Activated naive CD8-positive, alpha-beta T cell treated with anti-CD3 and anti-CD28 coated beads for 36 hours (primary cell): ENCODE measurements around the gene AGAP1. TPM values are rescaled to one million over a fixed set of nuclear protein-coding genes. Genes with fewer than 3 reads are reported as not detected.

Experiments
- DNase-seq: peaks from one replicate; pipeline ENCODE4 v3.0.0; 2021
- H3K27ac Mint-ChIP-seq: one replicate; pipeline ENCODE4 v1.8.0; 2022; ENCODE audit warnings: mild to moderate bottlenecking, moderate library complexity, mixed read lengths
- H3K27me3 Mint-ChIP-seq: one replicate; pipeline ENCODE4 v1.8.0; 2022; ENCODE audit warnings: mild to moderate bottlenecking, mixed read lengths
- H3K36me3 Mint-ChIP-seq: one replicate; pipeline ENCODE4 v1.8.0; 2021; ENCODE audit warnings: mild to moderate bottlenecking, mixed read lengths
- H3K4me1 Mint-ChIP-seq: one replicate; pipeline ENCODE4 v1.8.0; 2021; ENCODE audit warnings: mixed read lengths
- H3K4me3 Mint-ChIP-seq: one replicate; pipeline ENCODE4 v1.8.0; 2022; ENCODE audit warnings: mild to moderate bottlenecking, moderate library complexity, mixed read lengths
- H3K9me3 Mint-ChIP-seq: one replicate; pipeline ENCODE4 v1.8.0; 2022; ENCODE audit warnings: mixed read lengths
- total RNA-seq, 2 experiments: library from RNA; stranded (reverse); gene quantifications; one replicate each; pipeline ENCODE4 v1.2.3, GENCODE V29; 2021

AGAP1 gene
- total RNA-seq, 2 experiments from 2014 or later = 0.89 to 1.4 TPM

DNA sequence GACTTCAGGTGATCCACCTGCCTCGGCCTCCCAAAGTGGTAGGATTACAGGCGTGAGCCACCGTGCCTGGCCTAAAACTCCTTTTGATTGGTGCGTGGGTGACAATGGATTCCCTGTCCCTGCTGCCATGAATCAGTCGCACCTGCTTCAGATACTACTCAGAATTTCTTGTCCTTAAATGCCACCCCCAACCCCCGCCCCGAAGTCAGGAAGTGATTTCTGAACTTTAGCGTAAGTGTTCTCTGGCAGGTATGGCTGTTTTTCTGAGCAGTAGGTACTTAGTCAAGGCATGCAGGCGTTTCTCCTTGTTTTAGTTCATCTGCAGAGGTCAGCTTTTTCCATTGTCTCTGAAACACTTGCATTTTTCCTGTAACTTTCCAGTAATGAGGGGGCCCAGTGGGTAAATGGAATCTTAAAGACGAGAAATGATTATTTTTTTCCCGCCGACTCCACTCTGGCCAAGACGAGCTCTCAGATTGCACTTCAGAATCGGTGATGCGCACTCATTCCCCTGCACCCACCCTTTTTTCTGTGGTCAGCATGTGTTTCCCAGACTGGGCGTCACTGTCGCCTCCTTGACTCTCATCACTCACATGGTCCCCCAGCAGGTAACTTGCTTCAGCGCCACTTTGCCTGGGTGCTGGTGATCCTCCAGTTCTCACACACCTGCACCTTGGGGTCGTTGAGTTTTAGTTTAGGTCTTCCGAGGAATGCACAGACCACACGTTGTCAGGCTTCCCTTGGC, 494.6 kb downstream of the AGAP1 start:
- Mint-ChIP-seq H3K9me3 (peaks cover 6% of the 10 kb centered on the region), H3K36me3 (no peaks in the 10 kb centered on the region), H3K4me3 (no peak overlapping the region), H3K27ac (no peak overlapping the region), H3K4me1 (no peaks in the 10 kb centered on the region), H3K27me3 (peaks cover 9% of the 10 kb centered on the region)
- no peak for DNase-seq

DNA sequence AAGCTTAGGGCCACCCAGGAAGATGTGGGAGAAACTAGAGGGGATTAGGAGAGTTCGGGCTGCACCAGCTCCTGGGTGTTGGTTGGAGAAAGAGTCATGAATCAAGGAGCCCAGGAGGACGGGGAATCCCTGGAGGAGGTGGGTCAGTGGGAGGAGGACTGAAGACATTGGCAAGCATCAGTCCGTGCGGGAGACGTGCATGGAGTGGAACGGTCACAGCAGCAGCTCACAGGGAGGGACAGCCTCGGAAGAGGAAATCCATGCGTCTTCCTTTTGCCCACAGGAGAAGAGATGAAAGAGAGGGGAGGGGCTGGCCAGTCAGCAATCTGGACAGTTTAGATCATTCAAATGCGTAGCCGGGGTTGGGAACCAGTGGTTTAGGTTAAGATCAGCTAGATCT, 495.7 kb downstream of the AGAP1 start:
- Mint-ChIP-seq H3K4me3 (no peak overlapping the region), H3K9me3 (peaks cover 4% of the 10 kb centered on the region), H3K4me1 (no peaks in the 10 kb centered on the region), H3K36me3 (no peaks in the 10 kb centered on the region), H3K27ac (no peak overlapping the region), H3K27me3 (peaks cover 9% of the 10 kb centered on the region)
- DNase-seq = no peak

DNA sequence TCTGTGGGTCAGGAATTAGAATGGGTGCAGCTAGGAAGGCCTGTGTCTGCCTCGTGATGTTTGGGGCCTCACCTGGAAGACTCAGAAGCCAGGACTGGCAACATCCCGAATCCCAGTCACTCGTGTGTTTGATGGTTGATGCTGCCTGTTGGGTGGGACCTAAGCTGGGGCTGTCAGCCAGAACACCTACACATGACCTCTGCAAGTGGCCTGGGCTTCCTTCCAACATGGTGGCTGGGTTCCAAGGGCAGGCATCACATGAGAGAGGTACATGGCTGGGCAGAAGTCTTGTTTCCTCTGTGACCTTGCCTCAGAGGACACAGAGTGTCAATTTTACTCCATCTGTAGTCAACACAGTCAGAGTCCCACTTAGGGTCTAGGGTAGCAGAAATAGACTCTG, 496.5 kb downstream of the AGAP1 start:
- Mint-ChIP-seq H3K4me1 (no peaks in the 10 kb centered on the region), H3K4me3 (no peak overlapping the region), H3K27me3 (peaks cover 9% of the 10 kb centered on the region), H3K27ac (no peak overlapping the region), H3K9me3 (peaks cover 3% of the 10 kb centered on the region), H3K36me3 (no peaks in the 10 kb centered on the region)
- DNase-seq = no peak

DNA sequence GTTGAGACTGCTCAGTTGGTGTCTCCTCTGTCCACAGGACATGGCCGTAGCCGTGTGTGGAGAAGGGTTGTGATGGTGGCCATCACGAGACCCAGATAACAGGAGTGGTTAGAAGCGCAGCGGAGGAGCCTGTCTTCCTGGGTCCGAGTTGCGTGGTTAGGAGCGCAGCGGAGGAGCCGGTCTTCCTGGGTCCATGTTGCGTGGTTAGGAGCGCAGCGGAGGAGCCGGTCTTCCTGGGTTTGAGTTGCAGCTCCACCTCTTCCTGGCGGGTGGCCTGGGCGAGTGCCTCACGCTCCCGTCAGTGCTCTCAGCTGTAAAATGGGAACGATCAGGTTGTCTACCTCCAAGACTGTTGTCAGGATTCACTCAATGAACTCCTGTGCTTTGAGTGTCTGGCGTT, 498.2 kb downstream of the AGAP1 start:
- no peak overlapping the region for H3K27ac Mint-ChIP-seq
- peaks cover 3% of the 10 kb centered on the region for H3K9me3 Mint-ChIP-seq
- peaks cover 6% of the 10 kb centered on the region for H3K27me3 Mint-ChIP-seq
- H3K4me1 Mint-ChIP-seq = no peaks in the 10 kb centered on the region
- no peaks in the 10 kb centered on the region for H3K36me3 Mint-ChIP-seq
- no peak for DNase-seq
- H3K4me3 Mint-ChIP-seq = no peak overlapping the region

DNA sequence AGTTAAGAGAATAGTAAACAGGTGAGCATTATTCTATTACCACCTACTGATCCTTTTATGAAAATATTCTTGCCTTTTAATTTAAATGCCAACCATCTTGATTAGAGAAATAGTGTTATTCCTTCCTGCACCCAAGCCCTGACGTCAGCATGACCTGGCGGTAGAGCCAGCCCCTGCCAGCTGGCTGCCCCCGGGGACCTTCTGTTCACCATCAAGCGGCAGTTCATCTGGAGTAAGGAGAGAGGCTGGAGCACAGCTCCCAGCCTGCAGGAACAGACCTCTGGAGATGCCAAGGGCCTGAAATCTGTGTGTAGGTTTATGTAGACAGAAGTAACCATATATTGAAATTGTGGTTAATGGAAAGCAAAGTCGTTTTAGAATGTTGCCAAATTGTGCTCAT, 502.6 kb downstream of the AGAP1 start:
- Mint-ChIP-seq H3K27me3 (no peaks in the 10 kb centered on the region), H3K4me3 (no peak overlapping the region), H3K36me3 (no peaks in the 10 kb centered on the region)

DNA sequence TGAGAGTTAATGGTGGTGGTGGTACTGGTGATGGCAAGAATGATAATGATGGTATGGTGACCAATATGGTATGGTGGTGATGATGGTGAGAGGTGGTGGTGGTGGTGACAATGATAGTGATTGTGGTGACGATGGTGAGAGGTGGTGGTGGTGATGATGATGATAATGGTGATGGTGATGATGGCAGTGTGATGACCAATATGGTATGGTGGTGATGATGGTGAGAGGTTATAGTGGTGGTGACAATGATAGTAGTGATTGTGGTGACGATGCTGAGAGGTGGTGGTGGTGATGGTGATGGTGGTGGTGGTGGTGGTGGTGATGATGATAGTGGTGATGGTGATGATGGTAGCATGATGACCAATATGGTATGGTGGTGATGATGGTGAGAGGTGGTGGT, 505.2 kb downstream of the AGAP1 start:
- no peak for DNase-seq
- Mint-ChIP-seq H3K4me1 (no peaks in the 10 kb centered on the region), H3K4me3 (no peak overlapping the region), H3K9me3 (no peaks in the 10 kb centered on the region), H3K36me3 (no peaks in the 10 kb centered on the region), H3K27me3 (peaks cover 3% of the 10 kb centered on the region), H3K27ac (no peak overlapping the region)

More for the DNA sequence above, 502.6 kb downstream of the AGAP1 start:
- no peak for DNase-seq
- Mint-ChIP-seq H3K9me3 (no peaks in the 10 kb centered on the region), H3K4me1 (no peaks in the 10 kb centered on the region), H3K27ac (no peak overlapping the region)

DNA sequence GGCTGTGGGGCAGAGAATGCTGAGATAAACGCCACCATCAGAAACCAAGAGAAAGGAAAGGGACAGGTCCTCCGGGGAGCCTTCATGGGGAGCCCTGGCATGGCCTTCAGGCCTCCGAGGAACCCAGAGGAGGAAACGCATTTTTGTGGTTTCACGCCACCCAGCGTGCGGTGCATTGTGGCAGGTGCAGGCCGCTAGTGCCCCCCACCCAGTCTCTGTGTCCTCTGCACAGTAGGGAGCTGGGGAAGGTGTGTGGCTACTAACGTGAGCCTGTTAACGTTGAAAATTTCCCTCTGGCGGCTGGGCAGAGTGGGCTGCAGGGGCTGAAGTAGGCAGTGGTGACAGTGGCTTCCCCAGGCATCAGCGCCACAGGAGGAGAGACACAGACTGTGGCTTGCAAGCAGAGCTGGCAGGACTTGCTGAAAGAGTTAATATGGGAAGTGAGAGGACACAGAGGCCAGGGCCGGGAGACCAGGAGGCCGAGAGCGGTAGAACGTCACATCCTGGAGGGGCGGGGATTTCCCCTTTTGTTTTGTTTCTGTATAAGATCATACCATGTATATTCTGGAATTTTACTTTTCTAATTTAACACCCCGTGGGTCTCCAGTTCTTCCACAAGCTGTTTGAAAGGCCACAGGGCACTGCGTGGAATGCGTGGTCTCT, 507.5 kb downstream of the AGAP1 start:
- Mint-ChIP-seq H3K4me1 (no peaks in the 10 kb centered on the region), H3K9me3 (no peaks in the 10 kb centered on the region)

DNA sequence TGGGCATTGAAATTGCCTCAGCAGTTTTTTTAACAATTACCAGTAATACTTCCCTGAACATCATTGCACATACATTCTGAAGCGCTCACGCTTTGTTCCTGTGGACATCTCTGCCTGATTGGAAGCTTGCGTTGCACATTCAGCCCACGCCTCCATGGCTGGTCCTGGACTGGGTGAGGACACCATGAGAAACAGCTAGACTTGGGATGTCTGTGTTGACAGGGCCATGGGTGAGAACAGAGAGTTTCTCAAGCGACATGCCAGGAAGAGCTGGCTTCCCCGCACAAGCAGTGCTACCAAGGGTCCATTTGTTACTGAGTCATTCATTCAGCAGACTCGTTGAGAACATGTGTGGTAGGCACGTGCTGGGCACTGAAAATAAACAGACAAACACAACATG, 508.0 kb downstream of the AGAP1 start:
- no peaks in the 10 kb centered on the region for H3K4me1 Mint-ChIP-seq
- H3K4me3 Mint-ChIP-seq = no peak overlapping the region
- no peaks in the 10 kb centered on the region for H3K36me3 Mint-ChIP-seq
- no peak overlapping the region for H3K27ac Mint-ChIP-seq
- DNase-seq = no peak
- H3K9me3 Mint-ChIP-seq = no peaks in the 10 kb centered on the region
- H3K27me3 Mint-ChIP-seq = peaks cover 3% of the 10 kb centered on the region

More for the DNA sequence above, 507.5 kb downstream of the AGAP1 start:
- Mint-ChIP-seq H3K4me3 (no peak overlapping the region), H3K27ac (no peak overlapping the region), H3K36me3 (no peaks in the 10 kb centered on the region), H3K27me3 (peaks cover 3% of the 10 kb centered on the region)
- DNase-seq = no peak

DNA sequence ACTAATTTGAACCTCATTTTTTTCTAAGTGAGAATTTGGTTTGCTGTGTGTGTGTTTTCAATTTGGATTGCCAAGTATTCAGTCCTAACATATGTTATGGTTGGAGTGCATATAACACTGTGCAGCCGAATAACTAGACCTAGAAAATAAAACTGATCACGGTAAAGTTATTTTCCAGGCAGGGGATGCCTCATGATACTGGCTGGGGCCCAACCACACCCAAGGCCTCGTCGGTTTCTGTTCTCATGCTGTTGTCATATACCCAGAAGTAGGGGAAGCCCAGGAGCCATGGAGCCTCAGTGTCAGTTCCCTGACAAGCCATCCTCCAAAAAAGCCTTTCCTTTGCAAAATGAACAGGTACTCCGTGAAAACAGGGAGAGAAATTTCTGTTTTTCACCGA, 514.2 kb downstream of the AGAP1 start:
- H3K36me3 Mint-ChIP-seq = no peaks in the 10 kb centered on the region
- no peak overlapping the region for H3K4me3 Mint-ChIP-seq
- peaks cover 9% of the 10 kb centered on the region for H3K27me3 Mint-ChIP-seq
- H3K27ac Mint-ChIP-seq = no peak overlapping the region
- no peak for DNase-seq
- no peaks in the 10 kb centered on the region for H3K9me3 Mint-ChIP-seq
- no peaks in the 10 kb centered on the region for H3K4me1 Mint-ChIP-seq

DNA sequence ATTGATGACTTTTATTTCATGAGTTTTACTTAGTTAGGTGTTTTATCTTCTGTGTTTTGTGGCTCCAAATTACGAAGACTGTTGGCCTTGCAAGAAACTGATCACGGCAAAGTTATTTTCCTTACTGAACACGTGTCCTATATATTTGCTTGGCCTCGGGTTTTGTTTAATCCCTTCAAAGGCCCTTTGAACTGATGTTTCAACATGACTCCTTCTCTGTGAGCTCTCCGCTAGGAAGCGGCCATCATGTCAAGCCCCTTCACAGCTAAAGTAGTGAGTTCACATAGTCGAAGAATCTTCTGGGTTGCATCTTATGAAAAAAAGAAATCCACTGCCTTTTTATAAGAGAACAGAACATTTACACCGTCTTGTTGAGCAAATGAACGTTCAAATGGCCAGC, 515.0 kb downstream of the AGAP1 start:
- DNase-seq = no peak
- H3K4me3 Mint-ChIP-seq = no peak overlapping the region
- peaks cover 11% of the 10 kb centered on the region for H3K27me3 Mint-ChIP-seq
- H3K9me3 Mint-ChIP-seq = no peaks in the 10 kb centered on the region
- no peaks in the 10 kb centered on the region for H3K36me3 Mint-ChIP-seq
- H3K4me1 Mint-ChIP-seq = no peaks in the 10 kb centered on the region
- H3K27ac Mint-ChIP-seq = no peak overlapping the region

DNA sequence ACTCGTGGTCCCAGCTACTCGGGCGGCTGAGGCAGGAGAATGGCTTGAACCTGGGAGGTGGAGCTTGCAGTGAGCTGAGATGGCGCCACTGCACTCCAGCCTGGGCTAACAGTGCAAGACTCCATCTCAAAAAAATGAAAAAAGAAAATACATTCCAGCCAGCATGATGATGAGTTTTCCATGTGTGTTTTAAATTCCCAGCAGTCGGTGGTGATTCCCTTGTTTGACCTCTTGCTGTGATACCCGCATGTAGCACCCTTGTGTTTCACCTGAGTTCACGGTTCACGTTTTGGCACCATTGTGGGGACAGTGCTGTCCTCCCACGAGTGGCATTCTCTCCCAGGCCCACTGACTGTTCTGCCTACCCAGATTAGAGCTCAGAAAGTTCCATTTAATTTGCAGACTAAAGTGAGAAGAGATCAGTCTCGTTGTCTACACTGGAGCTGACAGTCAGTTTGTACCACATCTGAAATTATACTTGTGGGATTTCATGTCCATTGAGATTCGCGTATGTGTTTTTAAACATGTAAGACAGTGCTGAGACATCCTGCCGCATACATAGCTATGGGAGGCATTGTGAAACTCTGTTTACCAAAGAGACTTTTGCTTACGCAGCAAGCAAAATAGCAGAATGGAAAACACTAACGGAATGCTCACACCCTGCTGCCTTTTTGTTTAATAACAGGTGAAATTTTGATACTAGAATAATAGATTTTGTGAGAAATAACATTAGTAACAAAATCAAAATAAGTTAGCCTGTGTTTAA, 517.3 kb downstream of the AGAP1 start:
- no peaks in the 10 kb centered on the region for H3K9me3 Mint-ChIP-seq
- H3K27me3 Mint-ChIP-seq = peaks cover 19% of the 10 kb centered on the region
- H3K4me1 Mint-ChIP-seq = no peaks in the 10 kb centered on the region
- no peak overlapping the region for H3K27ac Mint-ChIP-seq
- no peaks in the 10 kb centered on the region for H3K36me3 Mint-ChIP-seq
- H3K4me3 Mint-ChIP-seq = no peak overlapping the region
- no peak for DNase-seq

DNA sequence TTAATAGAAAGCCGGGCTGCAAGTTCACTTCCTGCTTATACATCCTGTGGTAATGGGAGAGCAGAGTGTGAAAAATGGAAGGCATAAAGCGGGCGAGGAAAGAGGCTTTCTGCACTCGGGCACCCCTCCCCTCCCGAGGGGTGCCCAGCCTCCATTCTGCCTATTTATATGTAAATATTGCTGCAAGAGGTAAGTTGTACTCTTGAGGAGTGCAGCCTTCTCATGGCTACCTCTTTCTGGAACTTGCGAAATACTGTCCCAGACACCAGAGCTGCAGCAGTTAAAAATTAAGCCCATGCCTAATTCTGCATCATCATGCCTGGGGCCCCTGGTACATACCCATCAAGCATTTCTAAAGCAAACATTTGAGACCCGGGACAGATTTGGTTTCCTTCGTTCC, 518.3 kb downstream of the AGAP1 start:
- Mint-ChIP-seq H3K4me1 (no peaks in the 10 kb centered on the region), H3K9me3 (no peaks in the 10 kb centered on the region), H3K36me3 (no peaks in the 10 kb centered on the region), H3K27me3 (peaks cover 16% of the 10 kb centered on the region), H3K27ac (no peak overlapping the region), H3K4me3 (no peak overlapping the region)
- DNase-seq = no peak

DNA sequence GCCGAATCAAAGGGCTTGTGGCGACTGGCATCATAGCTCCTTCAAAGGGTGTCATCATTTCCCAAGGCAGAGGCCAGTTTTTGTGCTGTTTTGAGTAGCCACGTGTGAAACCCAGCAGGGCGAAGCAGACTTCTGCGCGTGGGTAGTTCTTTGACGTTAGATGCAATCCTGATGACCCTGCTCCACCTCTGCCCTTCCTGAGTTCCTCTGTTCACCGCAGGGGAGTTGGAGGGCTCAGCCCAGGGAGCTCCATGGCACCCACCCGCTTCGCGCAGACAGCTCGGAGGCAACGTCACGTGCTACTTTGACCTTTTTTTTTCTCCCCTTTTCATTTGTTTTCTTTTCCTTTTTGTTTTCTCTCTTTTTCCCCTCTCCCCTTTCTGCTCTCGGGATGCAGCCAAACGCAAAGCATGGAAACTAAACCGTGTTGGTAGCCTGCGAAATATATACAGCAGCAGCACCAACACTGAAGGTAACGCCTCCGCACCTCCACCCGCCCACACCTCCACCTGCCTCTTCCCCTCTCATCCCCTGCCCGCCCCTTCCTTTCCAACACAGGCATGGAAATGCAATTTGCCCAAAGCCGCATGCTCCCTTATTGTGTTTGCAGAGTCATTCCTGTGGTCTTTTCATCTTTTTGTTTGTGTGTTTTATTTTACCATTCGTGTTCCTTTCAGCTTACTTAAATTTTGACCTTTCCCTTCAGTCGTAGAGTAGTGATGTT, 520.7 kb downstream of the AGAP1 start:
- H3K27ac Mint-ChIP-seq = no peak overlapping the region
- H3K27me3 Mint-ChIP-seq = peaks cover 19% of the 10 kb centered on the region
- H3K36me3 Mint-ChIP-seq = no peaks in the 10 kb centered on the region
- no peak for DNase-seq
- H3K4me3 Mint-ChIP-seq = no peak overlapping the region
- H3K9me3 Mint-ChIP-seq = no peaks in the 10 kb centered on the region
- no peaks in the 10 kb centered on the region for H3K4me1 Mint-ChIP-seq

DNA sequence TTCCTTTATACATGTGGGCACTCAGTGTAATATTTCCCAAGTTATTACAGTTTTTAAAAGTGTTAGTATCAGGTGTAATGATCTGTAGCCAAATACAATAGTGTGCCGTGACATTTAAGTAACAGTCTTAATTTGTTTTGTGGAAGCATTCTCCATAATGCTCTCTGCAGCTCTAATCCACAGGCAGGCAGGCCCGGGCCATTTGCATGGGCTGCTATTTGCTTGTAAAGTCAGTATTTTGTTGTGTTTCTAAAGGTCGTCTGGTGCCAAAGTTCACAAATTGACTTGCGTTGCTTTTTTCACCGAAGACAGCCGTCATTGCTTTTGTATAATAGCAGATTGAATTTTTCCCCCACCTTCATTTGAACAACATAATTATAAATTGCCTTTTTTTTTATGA, 521.3 kb downstream of the AGAP1 start:
- Mint-ChIP-seq H3K27me3 (peaks cover 19% of the 10 kb centered on the region), H3K36me3 (no peaks in the 10 kb centered on the region), H3K27ac (no peak overlapping the region), H3K9me3 (no peaks in the 10 kb centered on the region), H3K4me3 (no peak overlapping the region), H3K4me1 (no peaks in the 10 kb centered on the region)
- DNase-seq = no peak

DNA sequence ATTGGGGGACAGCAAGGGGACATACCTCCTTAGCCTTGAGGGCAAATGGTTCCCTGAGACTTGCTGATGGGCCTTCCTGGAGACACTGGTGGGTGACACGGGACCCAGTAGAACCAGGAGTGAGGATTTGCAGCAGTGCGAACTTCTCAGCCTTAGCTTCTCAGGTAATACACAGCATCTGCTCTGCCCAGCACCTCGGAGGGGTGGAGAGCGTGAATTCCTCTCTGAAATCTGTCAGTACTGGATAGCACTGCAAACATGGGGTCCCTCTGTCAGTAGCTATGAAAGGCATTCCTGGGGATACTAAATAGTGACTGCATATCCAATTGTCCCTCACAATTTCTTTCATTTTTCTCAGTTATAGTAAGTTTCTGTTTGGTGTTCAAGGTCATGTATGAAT, 522.7 kb downstream of the AGAP1 start:
- Mint-ChIP-seq H3K4me1 (no peaks in the 10 kb centered on the region), H3K27me3 (peaks cover 15% of the 10 kb centered on the region), H3K27ac (no peak overlapping the region), H3K36me3 (no peaks in the 10 kb centered on the region), H3K9me3 (no peaks in the 10 kb centered on the region), H3K4me3 (no peak overlapping the region)
- DNase-seq = no peak
